ENCODE measurements around the gene FANCL.

GRCh38 chr2:58135861-58136260 is 105.3 kb downstream of the FANCL start:
- TF ChIP-seq CTCF (IDR thresholded peaks at IDR 0.05; ENCODE audit: low read length) (no peak), EZH2 (IDR thresholded peaks at IDR 0.05; ENCODE audit: borderline replicate concordance, low read length) (no peak)
